Neuronal stem cell (in vitro differentiated cells): ENCODE measurements around the gene GLYAT.

Source experiments
- DNase-seq: peaks from one replicate; pipeline ENCODE4 v3.0.0-alpha.2; 2013; ENCODE audit warnings: low spot score
- H2AFZ ChIP-seq: one replicate; pipeline ENCODE4 v1.6.1; 2013; ENCODE audit warnings: mild to moderate bottlenecking, low read length, inconsistent platforms
- H2AK5ac ChIP-seq: 2 replicates; pipeline ENCODE4 v1.6.1; 2013; ENCODE audit warnings: low read depth, mild to moderate bottlenecking, inconsistent platforms, low read length, moderate library complexity, mixed read lengths
- H2BK120ac ChIP-seq: 2 replicates; pipeline ENCODE4 v1.6.1; 2013; ENCODE audit warnings: low read depth, mild to moderate bottlenecking, inconsistent platforms, low read length, moderate library complexity, mixed read lengths
- H2BK12ac ChIP-seq: one replicate; pipeline ENCODE4 v1.6.1; 2013; ENCODE audit warnings: low read length, inconsistent platforms
- H2BK15ac ChIP-seq: 2 replicates; pipeline ENCODE4 v1.6.1; 2013; ENCODE audit warnings: mild to moderate bottlenecking, low read length, inconsistent platforms, mixed read lengths
- H2BK5ac ChIP-seq: one replicate; pipeline ENCODE4 v1.6.1; 2013; ENCODE audit warnings: inconsistent platforms, mild to moderate bottlenecking, low read length, moderate library complexity
- H3K14ac ChIP-seq: one replicate; pipeline ENCODE4 v1.6.1; 2013; ENCODE audit warnings: low read length, inconsistent platforms
- H3K18ac ChIP-seq: 2 replicates; pipeline ENCODE4 v1.6.1; 2013; ENCODE audit warnings: low read length, inconsistent platforms
- H3K23ac ChIP-seq: 2 replicates; pipeline ENCODE4 v1.6.1; 2013; ENCODE audit warnings: low read depth, mild to moderate bottlenecking, mixed read lengths, low read length, inconsistent platforms; ENCODE audit not compliant: poor library complexity
- H3K27ac ChIP-seq: replicated peaks from 3 replicates; pipeline ENCODE4 v1.5.1; 2013; ENCODE audit warnings: low read length, inconsistent platforms
- H3K27me3 ChIP-seq, 3 experiments: 2 replicates each; pipeline ENCODE4 v1.6.1; 2013; ENCODE audit warnings: low read length in 3 of 3, mild to moderate bottlenecking in 2 of 3, inconsistent platforms in 1 of 3, low read depth in 1 of 3, mixed read lengths in 1 of 3, moderate library complexity in 1 of 3; ENCODE audit not compliant: control insufficient read depth in 3 of 3, insufficient read depth in 3 of 3
- H3K36me3 ChIP-seq, 2 donors: replicated peaks in 1 of 2; 2 replicates each; pipeline ENCODE4 v1.6.1; 2013; ENCODE audit warnings: low read length in 2 of 2; ENCODE audit not compliant: control insufficient read depth in 2 of 2, insufficient read depth in 2 of 2
- H3K4ac ChIP-seq: 2 replicates; pipeline ENCODE4 v1.6.1; 2013; ENCODE audit warnings: inconsistent platforms, mild to moderate bottlenecking, low read length, moderate library complexity
- H3K4me1 ChIP-seq, 2 donors: 1 replicate in 1 of 2; 2 replicates in 1 of 2; pipeline ENCODE4 v1.6.1; 2013; ENCODE audit warnings: low read length in 2 of 2, low read depth in 1 of 2; ENCODE audit not compliant: control insufficient read depth in 2 of 2, insufficient read depth in 1 of 2
- H3K4me2 ChIP-seq: one replicate; pipeline ENCODE4 v1.6.1; 2013; ENCODE audit warnings: mild to moderate bottlenecking, low read length, inconsistent platforms; ENCODE audit not compliant: insufficient read depth, poor library complexity, severe bottlenecking
- H3K4me3 ChIP-seq, 2 donors: 2 replicates each; pipeline ENCODE4 v1.5.1; 2013; ENCODE audit warnings: low read length in 2 of 2, mild to moderate bottlenecking in 2 of 2, inconsistent platforms in 1 of 2, moderate library complexity in 1 of 2
- H3K79me1 ChIP-seq: one replicate; pipeline ENCODE4 v1.6.1; 2013; ENCODE audit warnings: low read depth, mild to moderate bottlenecking, inconsistent platforms, low read length, moderate library complexity
- H3K9ac ChIP-seq: one replicate; pipeline ENCODE4 v1.6.1; 2013; ENCODE audit warnings: mild to moderate bottlenecking, low read depth, low read length, inconsistent platforms; ENCODE audit not compliant: poor library complexity
- H3K9me3 ChIP-seq, 2 donors: replicated peaks in 1 of 2; 2 replicates each; pipeline versions ENCODE3 to v1.6.1; 2013; ENCODE audit warnings: low read length in 2 of 2, mild to moderate bottlenecking in 2 of 2, inconsistent platforms in 1 of 2, low read depth in 1 of 2, mixed read lengths in 1 of 2, moderate library complexity in 1 of 2; ENCODE audit not compliant: control insufficient read depth in 2 of 2, insufficient read depth in 1 of 2
- H4K8ac ChIP-seq: one replicate; pipeline ENCODE4 v1.6.1; 2013; ENCODE audit warnings: low read depth, mild to moderate bottlenecking, inconsistent platforms, low read length, moderate library complexity
- H4K91ac ChIP-seq: one replicate; pipeline ENCODE4 v1.6.1; 2013; ENCODE audit warnings: low read length, low read depth, mild to moderate bottlenecking, inconsistent platforms; ENCODE audit not compliant: poor library complexity
- WGBS, 2 donors: extraction: QIAGEN DNeasy Blood & Tissue Kit; methylation state at CpG; one replicate each; pipeline ENCODE4 v1.1.7; 2013; ENCODE audit warnings: missing lambda C conversion rate in 2 of 2, mixed read lengths in 1 of 2; ENCODE audit not compliant: insufficient read length in 2 of 2, insufficient replicate concordance in 1 of 2; ENCODE audit errors: extremely low coverage in 2 of 2; 5-methylcytosine and 5-hydroxymethylcytosine counted together

The GLYAT gene

DNA sequence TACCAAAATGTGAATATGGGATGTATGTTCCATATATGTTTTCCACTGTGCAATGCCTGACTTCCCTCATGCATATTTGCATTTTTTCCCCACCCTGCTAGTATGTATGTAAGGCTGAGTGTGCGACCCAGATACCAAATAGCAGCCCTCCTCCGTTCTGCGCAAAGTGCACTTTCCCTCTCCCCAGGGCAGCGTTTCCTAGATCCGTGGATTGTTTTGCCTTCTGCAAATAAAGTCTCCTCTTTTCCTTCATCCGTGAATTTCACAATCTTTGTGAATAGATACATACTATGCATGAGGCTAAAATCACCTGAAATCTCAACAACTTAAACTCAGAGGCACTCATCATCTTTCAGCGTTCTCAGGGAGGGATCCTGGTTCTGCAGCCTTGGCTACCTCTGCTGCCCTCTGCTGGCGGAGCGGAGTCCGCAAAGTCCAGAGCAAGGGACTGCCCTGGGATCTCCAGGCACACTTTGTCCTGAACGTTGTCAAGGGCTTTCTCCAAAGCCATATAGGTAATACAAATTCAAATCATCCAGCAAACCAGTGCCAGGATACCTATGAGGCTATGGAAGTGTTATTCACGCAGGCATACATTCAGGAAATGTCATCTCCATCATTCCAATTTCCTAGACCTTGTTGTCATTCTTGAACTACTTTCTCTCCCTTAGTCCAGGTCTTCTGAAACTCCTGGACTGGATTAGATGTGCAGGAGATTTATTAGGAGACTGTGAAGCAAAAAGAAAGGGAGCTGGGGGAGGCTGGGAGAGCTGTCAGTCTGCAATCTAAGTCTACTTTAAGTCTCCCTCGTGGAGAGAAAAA is 56.2 kb downstream of the GLYAT start:
- no peak overlapping the region for H2BK120ac ChIP-seq
- no peak overlapping the region for H3K4me2 ChIP-seq
- no peak overlapping the region for H2BK12ac ChIP-seq
- H2AFZ ChIP-seq: no peak overlapping the region
- H3K4me1 ChIP-seq: no peaks in the 10 kb centered on the region
- H3K14ac ChIP-seq: no peak overlapping the region
- no peak overlapping the region for H3K4me3 ChIP-seq
- H3K27ac ChIP-seq: no peak overlapping the region
- no CpG with 5 or more reads among the region's 13 CpGs for WGBS, 2 donors
- no peak overlapping the region for H4K8ac ChIP-seq
- no peak overlapping the region for H2BK5ac ChIP-seq
- no peaks in the 10 kb centered on the region for H3K79me1 ChIP-seq
- H3K4ac ChIP-seq: no peak overlapping the region
- DNase-seq: peak; percentile 52
- H3K23ac ChIP-seq: no peak overlapping the region
- H2AK5ac ChIP-seq: no peak overlapping the region
- H3K9ac ChIP-seq: no peak overlapping the region
- H4K91ac ChIP-seq: no peak overlapping the region
- no peaks in the 10 kb centered on the region for H3K9me3 ChIP-seq
- H3K36me3 ChIP-seq: no peaks in the 10 kb centered on the region
- H3K27me3 ChIP-seq: peaks cover 0 to 3% (median 0%) of the 10 kb centered on the region in 3 experiments
- no peak overlapping the region for H3K18ac ChIP-seq
- no peak overlapping the region for H2BK15ac ChIP-seq

DNA sequence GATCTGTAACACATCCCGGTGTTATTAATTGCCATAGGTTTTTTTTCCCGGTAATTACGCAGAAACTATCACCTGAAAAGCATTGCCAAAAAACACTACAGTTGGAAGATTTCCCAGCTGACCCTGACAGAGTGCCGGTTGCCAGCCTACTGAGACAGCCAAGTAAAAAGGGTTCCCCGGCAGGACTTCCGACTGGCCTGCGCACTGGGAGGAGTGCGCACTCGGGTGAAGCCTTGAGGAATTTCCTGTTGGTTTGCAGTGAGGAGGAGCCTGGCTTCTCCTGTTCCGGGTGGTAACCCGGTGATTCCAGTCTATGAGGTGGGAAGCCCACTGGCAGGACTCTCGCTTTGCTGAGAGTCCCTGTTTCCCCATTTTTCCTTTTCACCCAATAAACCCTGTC is 57.1 kb downstream of the GLYAT start:
- Histone ChIP-seq H2BK120ac (no peak overlapping the region), H2AFZ (no peak overlapping the region), H3K27me3 (peaks cover 0 to 3% (median 0%) of the 10 kb centered on the region in 3 experiments), H3K4ac (no peak overlapping the region), H2BK12ac (no peak overlapping the region), H4K91ac (no peak overlapping the region), H3K4me2 (no peak overlapping the region), H4K8ac (no peak overlapping the region), H3K36me3 (no peaks in the 10 kb centered on the region), H3K4me3 (peak overlapping the region in 1 of 2 donors; percentile 58), H3K9me3 (no peaks in the 10 kb centered on the region), H3K23ac (no peak overlapping the region), H3K79me1 (no peaks in the 10 kb centered on the region), H3K14ac (no peak overlapping the region), H2BK5ac (no peak overlapping the region), H2AK5ac (no peak overlapping the region), H3K9ac (no peak overlapping the region), H2BK15ac (no peak overlapping the region), H3K27ac (no peak overlapping the region), H3K18ac (no peak overlapping the region), H3K4me1 (no peaks in the 10 kb centered on the region)
- DNase-seq: no peak
- no CpG with 5 or more reads among the region's 12 CpGs for WGBS, 2 donors

DNA sequence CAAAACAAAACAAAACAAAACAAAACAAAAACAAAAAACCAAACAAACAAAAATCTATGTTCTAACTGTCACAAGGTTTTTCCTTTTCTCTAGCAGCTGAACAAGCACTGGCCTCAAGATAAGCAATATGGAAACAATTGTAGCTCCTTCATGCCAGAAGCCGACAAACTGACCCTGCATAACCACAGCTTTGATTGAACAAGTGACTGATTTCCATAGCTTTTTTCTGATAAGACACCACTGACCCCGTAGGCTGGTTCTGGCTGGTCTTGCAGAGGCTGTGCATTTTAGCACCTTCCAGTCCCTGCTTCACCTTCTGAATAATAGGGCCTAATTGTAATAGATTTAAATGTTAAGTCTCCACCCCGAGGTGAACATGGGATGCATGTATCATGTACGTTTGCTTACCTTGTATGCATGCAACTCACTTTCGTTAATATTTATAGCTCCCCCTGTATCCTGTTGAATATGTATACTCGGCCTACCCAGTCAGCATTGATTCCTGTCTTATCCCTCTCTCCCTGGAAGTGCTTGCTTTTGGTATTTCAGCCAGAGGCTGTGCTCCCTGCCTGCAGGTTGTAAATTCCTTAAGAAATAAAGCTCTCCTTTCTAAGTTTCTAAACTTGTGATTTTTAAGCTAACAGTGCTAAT is 59.6 kb downstream of the GLYAT start:
- no peak overlapping the region for H4K91ac ChIP-seq
- H3K9ac ChIP-seq: no peak overlapping the region
- H2BK15ac ChIP-seq: no peak overlapping the region
- no peak overlapping the region for H3K4me3 ChIP-seq
- H3K27me3 ChIP-seq: peaks cover 0 to 3% (median 0%) of the 10 kb centered on the region in 3 experiments
- H3K79me1 ChIP-seq: no peaks in the 10 kb centered on the region
- H3K4ac ChIP-seq: no peak overlapping the region
- H2AK5ac ChIP-seq: no peak overlapping the region
- no peak overlapping the region for H2BK120ac ChIP-seq
- H2AFZ ChIP-seq: no peak overlapping the region
- H3K27ac ChIP-seq: no peak overlapping the region
- H3K4me2 ChIP-seq: no peak overlapping the region
- DNase-seq: no peak
- no peak overlapping the region for H3K18ac ChIP-seq
- H3K14ac ChIP-seq: no peak overlapping the region
- no CpG with 5 or more reads among the region's 6 CpGs for WGBS, 2 donors
- H4K8ac ChIP-seq: no peak overlapping the region
- H3K23ac ChIP-seq: no peak overlapping the region
- no peaks in the 10 kb centered on the region for H3K36me3 ChIP-seq
- no peak overlapping the region for H2BK12ac ChIP-seq
- no peaks in the 10 kb centered on the region for H3K9me3 ChIP-seq
- H3K4me1 ChIP-seq: no peaks in the 10 kb centered on the region
- H2BK5ac ChIP-seq: no peak overlapping the region

DNA sequence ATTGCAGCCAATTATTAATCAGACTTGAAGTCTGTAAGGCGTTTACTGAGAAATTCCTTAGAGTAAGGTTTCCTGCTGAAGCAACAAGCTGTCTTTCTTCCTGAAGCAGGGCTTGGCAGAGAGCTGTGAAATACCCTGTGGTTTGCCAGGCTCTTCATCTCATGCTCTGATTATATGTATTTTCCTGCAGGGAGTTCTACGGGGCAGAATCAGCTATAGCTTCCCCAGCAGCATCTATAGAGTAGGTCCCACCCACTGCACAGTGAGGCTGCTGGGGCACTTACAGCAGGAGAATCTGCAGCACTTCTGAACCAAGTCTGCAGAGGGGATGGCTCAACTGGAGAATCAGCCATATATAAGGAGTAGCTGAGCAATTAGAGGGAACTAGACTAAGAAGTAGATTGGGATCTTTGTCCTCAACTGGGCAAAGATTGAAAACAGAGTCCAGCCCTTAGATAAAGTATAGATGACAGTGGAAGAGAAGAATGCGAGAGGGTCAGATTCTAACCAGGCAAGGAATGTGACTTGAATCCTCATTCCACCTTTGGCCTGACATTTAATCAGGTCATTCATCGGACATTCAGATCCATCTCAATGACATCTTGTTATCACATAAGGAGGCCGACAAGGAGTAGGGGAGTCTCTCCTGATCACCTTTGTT is 71.7 kb downstream of the GLYAT start:
- H2AFZ ChIP-seq: no peak overlapping the region
- no peak overlapping the region for H4K8ac ChIP-seq
- H3K36me3 ChIP-seq: no peaks in the 10 kb centered on the region
- no peaks in the 10 kb centered on the region for H3K9me3 ChIP-seq
- no peak overlapping the region for H4K91ac ChIP-seq
- H2BK15ac ChIP-seq: no peak overlapping the region
- H3K27ac ChIP-seq: no peak overlapping the region
- no peak overlapping the region for H2AK5ac ChIP-seq
- no peak overlapping the region for H3K23ac ChIP-seq
- no peak overlapping the region for H2BK120ac ChIP-seq
- H3K4me2 ChIP-seq: no peak overlapping the region
- H3K9ac ChIP-seq: no peak overlapping the region
- WGBS, 2 donors: no CpG with 5 or more reads among the region's 5 CpGs
- no peaks in the 10 kb centered on the region for H3K79me1 ChIP-seq
- no peak overlapping the region for H3K14ac ChIP-seq
- H3K4me3 ChIP-seq: no peak overlapping the region
- H3K27me3 ChIP-seq: no peaks in the 10 kb centered on the region
- no peak overlapping the region for H3K4ac ChIP-seq
- H2BK12ac ChIP-seq: no peak overlapping the region
- no peak overlapping the region for H3K18ac ChIP-seq
- no peaks in the 10 kb centered on the region for H3K4me1 ChIP-seq
- H2BK5ac ChIP-seq: no peak overlapping the region
- DNase-seq: no peak
